OCI-LY1 (cell line): Measurements from ENCODE around the gene SPCS2.

Experiments
- H2AFZ ChIP-seq: fragments of 200-600 bp; sonication (generic), shearing (Covaris generic); 2 replicates; pipeline ENCODE4 v1.6.0; 2014; ENCODE audit warnings: antibody characterized with exemption, mild to moderate bottlenecking, low read length
- H3F3A ChIP-seq: fragments of 200-600 bp; sonication (generic), shearing (Covaris generic); 2 replicates; pipeline ENCODE4 v1.6.0; 2014; ENCODE audit warnings: mild to moderate bottlenecking, antibody characterized with exemption, low read length, moderate library complexity; ENCODE audit not compliant: insufficient read depth
- H3K27ac ChIP-seq: fragments of 200-600 bp; sonication (generic); 2 replicates; pipeline ENCODE4 v1.5.1; 2014; ENCODE audit warnings: low read length, mixed run types, mild to moderate bottlenecking, low read depth; ENCODE audit not compliant: poor library complexity, severe bottlenecking
- H3K27me3 ChIP-seq: fragments of 200-600 bp; sonication (generic); 2 replicates; pipeline ENCODE4 v1.6.0; 2014; ENCODE audit warnings: antibody characterized with exemption, mild to moderate bottlenecking, low read length, moderate library complexity; ENCODE audit not compliant: insufficient read depth
- H3K36me3 ChIP-seq: fragments of 200-600 bp; sonication (generic); 2 replicates; pipeline ENCODE4 v1.6.1; 2014; ENCODE audit warnings: mild to moderate bottlenecking, antibody characterized with exemption, low read length, moderate library complexity, mixed read lengths; ENCODE audit not compliant: insufficient read depth
- H3K4me1 ChIP-seq: fragments of 200-600 bp; sonication (generic); 2 replicates; pipeline ENCODE4 v1.5.1; 2014; ENCODE audit warnings: mild to moderate bottlenecking, low read length, moderate library complexity; ENCODE audit not compliant: insufficient read depth, severe bottlenecking
- H3K4me2 ChIP-seq: fragments of 200-600 bp; sonication (generic), shearing (Covaris generic); 2 replicates; pipeline ENCODE4 v1.6.1; 2014; ENCODE audit warnings: low read length
- H3K4me3 ChIP-seq: fragments of 200-600 bp; sonication (generic); 2 replicates; pipeline ENCODE4 v1.5.1; 2014; ENCODE audit warnings: low read length, low read depth, mild to moderate bottlenecking, mixed read lengths; ENCODE audit not compliant: poor library complexity, severe bottlenecking
- H3K79me2 ChIP-seq: fragments of 200-600 bp; shearing (Covaris generic); 2 replicates; pipeline ENCODE4 v1.6.1; 2016; ENCODE audit warnings: mixed run types, low read length, mixed read lengths; ENCODE audit not compliant: insufficient read depth
- H3K9ac ChIP-seq: fragments of 200-600 bp; sonication (generic), shearing (Covaris generic); 2 replicates; pipeline ENCODE4 v1.6.1; 2014; ENCODE audit warnings: mild to moderate bottlenecking, low read length, mixed read lengths
- H3K9me2 ChIP-seq: fragments of 200-600 bp; sonication (generic), shearing (Covaris generic); 2 replicates; pipeline ENCODE4 v1.6.1; 2014; ENCODE audit warnings: low read depth, mild to moderate bottlenecking, low read length, mixed read lengths
- H3K9me3 ChIP-seq: fragments of 200-600 bp; shearing (Covaris generic); 2 replicates; pipeline ENCODE4 v1.6.1; 2014; ENCODE audit warnings: low read length, mixed read lengths
- H4K20me1 ChIP-seq: fragments of 200-600 bp; sonication (generic), shearing (Covaris generic); 2 replicates; pipeline ENCODE4 v1.6.0; 2016; ENCODE audit warnings: mild to moderate bottlenecking, low read length; ENCODE audit not compliant: insufficient read depth
- CTCF ChIP-seq: fragments of 200-600 bp; sonication (generic), shearing (Covaris generic); IDR thresholded peaks from 2 replicates; pipeline ENCODE4 v1.5.1; 2017; ENCODE audit warnings: mild to moderate bottlenecking, antibody characterized with exemption, low read length, moderate library complexity, mixed read lengths
- EZH2 ChIP-seq: fragments of 200-600 bp; sonication (generic), shearing (Covaris generic); IDR thresholded peaks from 2 replicates; pipeline ENCODE4 v1.8.0; 2017; ENCODE audit warnings: borderline replicate concordance, mixed run types, mild to moderate bottlenecking, antibody characterized with exemption, low read length, moderate library complexity, mixed read lengths

The SPCS2 gene

GRCh38 chr11:75000975-75001354 lies 51.9 kb downstream of the SPCS2 start:
- no peak for TF ChIP-seq EZH2
- TF ChIP-seq CTCF, result no peak

GRCh38 chr11:75001686-75002085 lies 52.6 kb downstream of the SPCS2 start:
- H3K36me3 ChIP-seq, result peaks cover 54% of the 10 kb centered on the region
- no peaks in the 10 kb centered on the region for H3K9me2 ChIP-seq
- no peaks in the 10 kb centered on the region for H3K79me2 ChIP-seq
- H3K4me2 ChIP-seq, result no peak overlapping the region
- no peaks in the 10 kb centered on the region for H4K20me1 ChIP-seq
- no peaks in the 10 kb centered on the region for H3F3A ChIP-seq
- no peaks in the 10 kb centered on the region for H3K4me1 ChIP-seq
- H2AFZ ChIP-seq, result no peak overlapping the region
- TF ChIP-seq EZH2, result no peak
- TF ChIP-seq CTCF, result no peak
- no peaks in the 10 kb centered on the region for H3K9me3 ChIP-seq
- no peak overlapping the region for H3K9ac ChIP-seq
- no peak overlapping the region for H3K4me3 ChIP-seq
- no peaks in the 10 kb centered on the region for H3K27me3 ChIP-seq
- no peak overlapping the region for H3K27ac ChIP-seq

More at GRCh38 chr11:75000975-75001354, 51.9 kb downstream of the SPCS2 start:
- no peak overlapping the region for H3K4me3 ChIP-seq
- no peak overlapping the region for H3K27ac ChIP-seq
- H3K36me3 ChIP-seq, result peaks cover 54% of the 10 kb centered on the region
- H3K9me3 ChIP-seq, result no peaks in the 10 kb centered on the region
- no peaks in the 10 kb centered on the region for H3K27me3 ChIP-seq
- no peaks in the 10 kb centered on the region for H4K20me1 ChIP-seq
- H3K4me1 ChIP-seq, result no peaks in the 10 kb centered on the region
- H3F3A ChIP-seq, result no peaks in the 10 kb centered on the region
- H3K79me2 ChIP-seq, result no peaks in the 10 kb centered on the region
- no peak overlapping the region for H3K4me2 ChIP-seq
- no peak overlapping the region for H2AFZ ChIP-seq
- no peak overlapping the region for H3K9ac ChIP-seq
- H3K9me2 ChIP-seq, result no peaks in the 10 kb centered on the region

DNA sequence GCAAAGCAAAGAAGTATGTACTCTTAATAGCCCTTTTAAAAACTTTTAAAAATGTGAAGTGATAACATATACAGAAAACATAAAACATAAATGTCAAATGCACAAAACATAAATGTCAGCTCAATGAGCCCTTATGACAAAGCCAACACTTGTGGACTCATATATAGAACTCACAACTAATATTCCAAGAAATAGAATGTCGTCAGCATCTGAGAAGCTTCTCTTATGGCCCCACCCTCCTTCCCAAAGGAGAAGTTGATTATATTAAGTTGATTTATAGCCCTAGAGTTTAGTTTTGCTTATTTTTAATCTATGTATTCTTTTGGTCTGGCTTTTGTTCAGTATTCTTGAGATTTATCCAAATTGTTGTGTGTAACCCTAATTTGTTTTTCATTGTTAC lies 53.5 kb downstream of the SPCS2 start:
- H4K20me1 ChIP-seq, result no peaks in the 10 kb centered on the region
- H3K9ac ChIP-seq, result no peak overlapping the region
- peaks cover 57% of the 10 kb centered on the region for H3K36me3 ChIP-seq
- no peak overlapping the region for H2AFZ ChIP-seq
- no peaks in the 10 kb centered on the region for H3K4me1 ChIP-seq
- no peak overlapping the region for H3K27ac ChIP-seq
- no peaks in the 10 kb centered on the region for H3K79me2 ChIP-seq
- no peaks in the 10 kb centered on the region for H3K9me2 ChIP-seq
- H3K4me2 ChIP-seq, result no peak overlapping the region
- H3K4me3 ChIP-seq, result no peak overlapping the region
- no peak for TF ChIP-seq EZH2
- no peak for TF ChIP-seq CTCF
- no peaks in the 10 kb centered on the region for H3K9me3 ChIP-seq
- no peaks in the 10 kb centered on the region for H3K27me3 ChIP-seq
- H3F3A ChIP-seq, result no peaks in the 10 kb centered on the region
